Measurements from ENCODE around the gene KCNAB1.

Gene KCNAB1

GRCh38 chr3:156171281-156172267 lies 51.2 kb downstream of the KCNAB1 start:
- H3K4me3 ChIP-seq (ENCODE audit: low read depth, low read length): no peak overlapping the region
- TF ChIP-seq CTCF (IDR thresholded peaks at IDR 0.05; ENCODE audit: borderline replicate concordance, insufficient read depth, low read depth, low read length): no peak

DNA sequence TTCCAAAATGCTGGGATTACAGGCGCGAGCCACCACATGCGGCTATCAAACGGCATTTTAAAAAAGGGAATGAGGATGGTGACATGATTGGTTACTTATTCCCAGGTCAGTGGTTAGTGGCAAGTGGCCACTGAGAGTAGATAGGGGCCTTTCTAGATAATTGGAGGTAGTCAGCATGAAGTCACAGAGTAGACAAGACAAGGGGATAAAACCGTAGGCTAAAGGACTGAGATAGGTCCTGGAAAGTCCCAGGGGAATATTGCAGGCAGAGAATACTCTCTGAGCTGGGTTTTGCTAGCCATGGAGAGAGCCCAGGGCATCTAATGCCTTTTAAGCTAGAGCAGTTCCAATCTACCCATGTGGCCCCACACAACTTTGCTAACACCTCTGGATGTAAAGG lies 52.2 kb downstream of the KCNAB1 start:
- no peak for TF ChIP-seq CTCF (IDR thresholded peaks at IDR 0.05; ENCODE audit: borderline replicate concordance, insufficient read depth, low read depth, low read length)
- H3K4me3 ChIP-seq (ENCODE audit: low read depth, low read length): no peak overlapping the region

DNA sequence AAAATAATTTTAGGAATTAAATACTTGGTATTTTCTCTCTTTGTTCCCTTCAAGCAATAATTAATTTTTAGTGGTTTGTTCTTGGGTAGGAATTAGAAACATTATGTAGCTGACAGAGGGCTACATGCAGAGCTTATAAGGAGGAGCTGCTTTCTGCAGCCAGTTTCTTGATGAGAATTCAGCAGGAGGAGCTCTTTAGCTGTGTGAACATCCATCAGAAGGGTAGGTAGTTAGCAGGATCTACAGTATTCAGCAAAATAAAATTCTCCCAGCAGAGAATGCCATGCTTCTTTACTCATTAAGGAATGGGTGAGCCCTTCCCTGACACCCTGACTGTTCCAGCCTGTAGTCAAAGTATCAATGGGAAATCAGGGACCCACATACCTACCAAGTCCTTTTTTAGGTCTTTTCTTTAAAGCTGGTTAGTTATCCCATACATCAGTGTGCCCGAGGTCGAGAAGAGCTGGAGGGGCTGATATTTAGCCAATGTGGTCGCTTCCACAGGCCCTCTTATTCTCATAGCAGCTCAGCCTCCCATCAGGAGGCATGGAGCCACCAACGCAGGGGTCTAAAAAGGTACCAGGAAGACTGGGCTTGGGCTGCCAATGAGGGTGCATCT lies 54.0 kb downstream of the KCNAB1 start:
- TF ChIP-seq CTCF (IDR thresholded peaks at IDR 0.05; ENCODE audit: borderline replicate concordance, insufficient read depth, low read depth, low read length): no peak
- no peak overlapping the region for H3K4me3 ChIP-seq (ENCODE audit: low read depth, low read length)

DNA sequence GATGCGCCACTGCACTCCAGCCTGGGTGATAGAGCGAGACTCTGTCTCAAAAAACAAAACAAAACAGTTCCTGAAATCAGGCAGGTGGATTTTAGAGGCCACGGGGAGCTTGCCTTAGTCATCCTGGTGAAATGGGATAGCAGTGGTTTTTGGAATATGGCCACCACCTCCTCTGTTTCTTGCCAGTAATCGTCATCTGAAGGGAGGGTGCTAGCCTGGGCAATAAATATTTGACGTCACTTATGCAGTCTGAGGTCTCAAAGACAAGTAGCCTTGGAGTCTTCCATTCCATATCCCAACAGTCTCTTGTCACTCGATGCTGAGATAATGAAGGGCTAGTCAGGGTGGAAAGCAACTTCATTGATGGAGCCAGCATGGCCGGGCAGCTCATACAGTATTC lies 55.2 kb downstream of the KCNAB1 start:
- TF ChIP-seq CTCF (IDR thresholded peaks at IDR 0.05; ENCODE audit: borderline replicate concordance, insufficient read depth, low read depth, low read length): no peak
- H3K4me3 ChIP-seq (ENCODE audit: low read depth, low read length): no peak overlapping the region

DNA sequence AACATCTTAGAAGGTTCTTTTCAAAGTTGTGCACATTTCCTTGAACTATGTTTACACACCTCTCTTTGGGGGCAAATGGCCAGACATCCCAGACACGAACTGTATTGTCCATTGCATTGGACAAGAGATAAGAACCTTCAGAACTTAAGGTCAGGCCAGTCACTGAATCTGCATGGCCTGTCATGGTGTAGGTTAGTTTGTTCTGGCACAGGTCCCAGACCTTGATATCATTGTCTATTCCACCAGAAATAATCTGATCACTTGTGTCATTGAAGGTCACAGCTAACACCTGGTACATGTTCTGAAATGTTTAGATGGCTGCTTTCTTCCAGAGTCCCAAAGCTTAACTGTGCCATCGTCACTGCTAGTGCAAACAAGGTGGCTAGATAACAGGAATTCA lies 55.7 kb downstream of the KCNAB1 start:
- no peak overlapping the region for H3K4me3 ChIP-seq (ENCODE audit: low read depth, low read length)
- TF ChIP-seq CTCF (IDR thresholded peaks at IDR 0.05; ENCODE audit: borderline replicate concordance, insufficient read depth, low read depth, low read length): no peak

DNA sequence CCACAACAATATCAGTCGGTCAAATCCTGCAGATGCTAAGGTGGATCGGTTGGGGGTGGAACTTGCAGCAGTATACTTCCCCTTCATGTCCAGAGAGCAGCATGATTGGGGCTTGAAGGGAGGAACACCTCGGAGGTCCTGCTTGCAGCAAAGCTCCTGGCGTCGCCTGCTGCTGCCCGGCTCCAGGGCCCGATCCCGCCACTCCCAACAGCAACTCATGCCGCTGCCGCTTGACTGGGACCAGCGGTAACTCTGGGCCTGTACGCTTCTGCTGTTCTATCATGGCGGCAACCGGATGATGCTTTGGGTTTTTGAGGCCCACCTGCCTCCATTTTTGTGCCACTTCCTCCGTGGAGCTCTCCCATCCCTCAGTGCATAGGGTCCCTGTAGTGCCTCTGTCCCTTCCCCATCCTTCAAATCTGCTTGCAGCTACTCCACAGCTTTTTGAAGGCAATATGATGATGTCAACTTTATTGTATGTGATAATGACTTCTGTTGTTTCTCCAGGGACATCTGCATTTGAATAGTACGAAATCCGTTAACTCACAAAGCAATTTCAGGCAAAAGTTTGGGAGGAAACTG lies 56.3 kb downstream of the KCNAB1 start:
- no peak overlapping the region for H3K4me3 ChIP-seq (ENCODE audit: low read depth, low read length)
- TF ChIP-seq CTCF (IDR thresholded peaks at IDR 0.05; ENCODE audit: borderline replicate concordance, insufficient read depth, low read depth, low read length): no peak

Measured in GM12875 (cell line).